Neural cell (in vitro differentiated cells): Measurements from ENCODE around the gene PAX3. TPM values are rescaled to one million over a fixed set of nuclear protein-coding genes. Genes with fewer than 3 reads are reported as not detected.
A peak's percentile ranks its signal among the peaks of the same experiment; 100 is the strongest.

Source experiments
- H2AFZ ChIP-seq: fragments of 200-600, 300-800 bp; sonication (generic), shearing (Covaris generic); 2 replicates; pipeline ENCODE4 v1.6.0; 2014; ENCODE audit warnings: low read depth, mild to moderate bottlenecking, antibody characterized with exemption, low read length, moderate library complexity
- H3F3A ChIP-seq: fragments of 200-600 bp; shearing (Covaris generic); 2 replicates; pipeline ENCODE4 v1.6.1; 2016; ENCODE audit warnings: mild to moderate bottlenecking, moderate library complexity, mixed read lengths, antibody characterized with exemption, low read length; ENCODE audit not compliant: insufficient read depth, poor library complexity, severe bottlenecking
- H3K27ac ChIP-seq: fragments of 200-600, 300-800 bp; sonication (generic), shearing (Covaris generic); 2 replicates; pipeline ENCODE4 v1.5.1; 2014; ENCODE audit warnings: mild to moderate bottlenecking, low read length, moderate library complexity
- H3K27me3 ChIP-seq: fragments of 300-800, 200-600 bp; sonication (generic), shearing (Covaris generic); 2 replicates; pipeline ENCODE4 v1.6.0; 2014; ENCODE audit warnings: mild to moderate bottlenecking, low read depth, low read length, moderate library complexity; ENCODE audit not compliant: insufficient read depth
- H3K36me3 ChIP-seq: fragments of 300-800, 200-600 bp; sonication (generic), shearing (Covaris generic); 2 replicates; pipeline ENCODE4 v1.5.1; 2014; ENCODE audit warnings: mild to moderate bottlenecking, antibody characterized with exemption, low read length, moderate library complexity; ENCODE audit not compliant: insufficient read depth
- H3K4me2 ChIP-seq: fragments of 300-800, 200-600 bp; sonication (generic), shearing (Covaris generic); 2 replicates; pipeline ENCODE4 v1.6.0; 2014; ENCODE audit warnings: mild to moderate bottlenecking, low read length
- H3K4me3 ChIP-seq: fragments of 300-800, 200-600 bp; sonication (generic), shearing (Covaris generic); 2 replicates; pipeline ENCODE4 v1.5.1; 2014; ENCODE audit warnings: mild to moderate bottlenecking, low read length, moderate library complexity
- H3K79me2 ChIP-seq: fragments of 200-600 bp; shearing (Covaris generic); replicated peaks from 2 replicates; pipeline ENCODE4 v1.6.0; 2014; ENCODE audit warnings: mild to moderate bottlenecking, low read length, moderate library complexity; ENCODE audit not compliant: insufficient read depth
- H3K9ac ChIP-seq: fragments of 300-800, 200-600 bp; sonication (generic), shearing (Covaris generic); 2 replicates; pipeline ENCODE4 v1.6.1; 2016; ENCODE audit warnings: mild to moderate bottlenecking, low read length, mixed read lengths
- H3K9me2 ChIP-seq: fragments of 200-600 bp; shearing (Covaris generic); 2 replicates; pipeline ENCODE4 v1.6.1; 2016; ENCODE audit warnings: mild to moderate bottlenecking, low read length, mixed read lengths; ENCODE audit not compliant: insufficient read depth
- H3K9me3 ChIP-seq: fragments of 200-600, 300-800 bp; sonication (generic), shearing (Covaris generic); 2 replicates; pipeline ENCODE4 v1.6.1; 2016; ENCODE audit warnings: mild to moderate bottlenecking, mixed run types, low read length, moderate library complexity, mixed read lengths
- H4K20me1 ChIP-seq: fragments of 200-600 bp; shearing (Covaris generic); 2 replicates; pipeline ENCODE4 v1.6.1; 2016; ENCODE audit warnings: mild to moderate bottlenecking, mixed run types; ENCODE audit not compliant: insufficient read depth
- CTCF ChIP-seq: fragments of 450-650 bp; IDR thresholded peaks from 2 replicates; pipeline ENCODE4 v1.5.1; 2014; ENCODE audit warnings: antibody characterized with exemption, mild to moderate bottlenecking, moderate library complexity; ENCODE audit not compliant: poor library complexity, severe bottlenecking
- EP300 ChIP-seq: fragments of 450-650 bp; conservative IDR thresholded peaks from 2 replicates; pipeline ENCODE4 v1.6.1; 2014; ENCODE audit warnings: antibody characterized with exemption, mild to moderate bottlenecking, moderate library complexity; ENCODE audit not compliant: poor library complexity, severe bottlenecking
- EZH2 ChIP-seq: fragments of 200-600, 300-800 bp; shearing (Covaris generic), sonication (generic); IDR thresholded peaks from 2 replicates; pipeline ENCODE4 v1.6.1; 2014; ENCODE audit warnings: antibody characterized with exemption, low read length, borderline replicate concordance, mild to moderate bottlenecking; ENCODE audit not compliant: insufficient read depth, poor library complexity, severe bottlenecking
- MXI1 ChIP-seq: fragments of 450-650 bp; conservative IDR thresholded peaks from 2 replicates; pipeline ENCODE4 v1.6.1; 2014; ENCODE audit warnings: antibody characterized with exemption, mild to moderate bottlenecking; ENCODE audit not compliant: poor library complexity, severe bottlenecking
- POLR2AphosphoS5 ChIP-seq: IDR thresholded peaks from 2 replicates; pipeline ENCODE4 v1.6.1; 2012
- RAD21 ChIP-seq: fragments of 450-650 bp; conservative IDR thresholded peaks from 2 replicates; pipeline ENCODE4 v1.6.1; 2014; ENCODE audit warnings: antibody characterized with exemption, mild to moderate bottlenecking, moderate library complexity
- REST ChIP-seq: IDR thresholded peaks from 2 replicates; pipeline ENCODE4 v1.6.1; 2012; ENCODE audit warnings: borderline replicate concordance
- SMC3 ChIP-seq: fragments of 450-650 bp; conservative IDR thresholded peaks from 2 replicates; pipeline ENCODE4 v1.6.1; 2014; ENCODE audit warnings: antibody characterized with exemption, mild to moderate bottlenecking, moderate library complexity; ENCODE audit not compliant: poor library complexity
- TAF1 ChIP-seq: IDR thresholded peaks from 2 replicates; pipeline ENCODE4 v1.6.1; 2012; ENCODE audit warnings: low read depth
- polyA plus RNA-seq: library from polyadenylated mRNA; depleted of rRNA; stranded (reverse); fragments of >200 nt; gene quantifications from 2 replicates; pipeline ENCODE4 v1.2.3, GENCODE V29; 2014

Gene PAX3
- polyA plus RNA-seq, 1 donor from 2014 or later: not detected

- peak; percentile 47 for TF ChIP-seq EP300
- TF ChIP-seq POLR2AphosphoS5: peak; percentile 6
- TF ChIP-seq SMC3: no peak
- Histone ChIP-seq H3K9me3 (no peaks in the 10 kb centered on the region), H3K9me2 (no peaks in the 10 kb centered on the region), H3K27me3 (peaks cover 94% of the 10 kb centered on the region), H3K79me2 (no peaks in the 10 kb centered on the region), H2AFZ (no peak overlapping the region), H3K36me3 (no peaks in the 10 kb centered on the region), H3K4me3 (no peak overlapping the region), H4K20me1 (no peaks in the 10 kb centered on the region), H3F3A (no peaks in the 10 kb centered on the region), H3K4me2 (no peak overlapping the region), H3K9ac (no peak overlapping the region), H3K27ac (no peak overlapping the region)
Observed at GRCh38 chr2:222241128-222241870, 57.5 kb downstream of the PAX3 start.

- Histone ChIP-seq H3K9ac (no peak overlapping the region), H4K20me1 (no peaks in the 10 kb centered on the region), H2AFZ (no peak overlapping the region), H3K27me3 (peaks cover 97% of the 10 kb centered on the region), H3F3A (no peaks in the 10 kb centered on the region), H3K79me2 (no peaks in the 10 kb centered on the region), H3K27ac (no peak overlapping the region), H3K4me2 (no peak overlapping the region), H3K4me3 (no peak overlapping the region), H3K9me3 (no peaks in the 10 kb centered on the region), H3K36me3 (no peaks in the 10 kb centered on the region), H3K9me2 (no peaks in the 10 kb centered on the region)
- TF ChIP-seq RAD21: no peak
- TF ChIP-seq CTCF: no peak
- TF ChIP-seq SMC3: no peak
- no peak for TF ChIP-seq MXI1
- no peak for TF ChIP-seq EP300
- TF ChIP-seq EZH2: no peak
- TF ChIP-seq TAF1: no peak
- TF ChIP-seq REST: no peak
- no peak for TF ChIP-seq POLR2AphosphoS5
Observed at GRCh38 chr2:222240676-222241049, 58.1 kb downstream of the PAX3 start.
